Measurements from ENCODE around the gene FBXL12.

DNA sequence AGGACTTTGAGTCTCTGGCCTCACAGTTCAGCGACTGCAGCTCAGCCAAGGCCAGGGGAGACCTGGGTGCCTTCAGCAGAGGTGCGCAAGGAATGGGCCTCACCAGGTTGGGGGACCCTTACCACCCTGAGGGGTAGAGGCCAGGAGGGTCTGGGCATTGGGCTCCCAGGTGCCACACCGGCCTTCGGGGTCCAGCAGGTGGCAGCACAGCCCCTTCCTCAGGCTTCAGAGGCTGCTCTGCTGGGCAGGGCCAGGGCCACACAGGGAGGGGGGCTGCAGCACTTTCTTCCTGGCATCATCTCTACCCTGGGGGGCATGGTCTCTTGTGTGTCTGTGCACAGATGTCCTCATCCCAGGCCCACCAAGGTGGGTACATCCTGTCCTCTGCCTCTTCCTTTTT is 29.2 kb upstream of the FBXL12 start:
- TF ChIP-seq CTCF (conservative IDR thresholded peaks at IDR 0.05; ENCODE audit: low read length) = peak; percentile 68
- TF ChIP-seq EZH2phosphoT487 (IDR thresholded peaks at IDR 0.05; ENCODE audit: borderline replicate concordance) = no peak
